ENCODE results near the gene ZNF331.

Gene ZNF331

GRCh38 chr19:53520547-53521372 is 17.2 kb upstream of the ZNF331 start:
- DNase-seq (ENCODE audit: low read depth), result peak; percentile 82

- no peak for DNase-seq (ENCODE audit: low read depth)
These were observed 16.4 kb upstream of the ZNF331 start for GRCh38 chr19:53521373-53522202.

GRCh38 chr19:53525922-53526321 is 12.0 kb upstream of the ZNF331 start:
- no peak for DNase-seq (ENCODE audit: low read depth)

GRCh38 chr19:53530622-53531021 is 7.3 kb upstream of the ZNF331 start:
- DNase-seq (ENCODE audit: low read depth), result no peak

GRCh38 chr19:53531457-53531856 is 6.5 kb upstream of the ZNF331 start:
- DNase-seq (ENCODE audit: low read depth), result no peak

GRCh38 chr19:53532362-53532761 is 5.6 kb upstream of the ZNF331 start:
- DNase-seq (ENCODE audit: low read depth), result no peak

- DNase-seq (ENCODE audit: low read depth), result no peak
These were observed 1.8 kb upstream of the ZNF331 start for GRCh38 chr19:53536225-53536548.

- peak; percentile 17 for DNase-seq (ENCODE audit: low read depth)
These were observed 824 bp upstream of the ZNF331 start for GRCh38 chr19:53537121-53537520.

- no peak for DNase-seq (ENCODE audit: low read depth)
These were observed 599 bp downstream of the ZNF331 start for GRCh38 chr19:53538378-53539109.

- DNase-seq (ENCODE audit: low read depth), result no peak
These were observed 2.1 kb downstream of the ZNF331 start for GRCh38 chr19:53540091-53540490.

- DNase-seq (ENCODE audit: low read depth), result no peak
These were observed 4.0 kb downstream of the ZNF331 start for GRCh38 chr19:53541971-53542370.

- no peak for DNase-seq (ENCODE audit: low read depth)
These were observed 7.5 kb downstream of the ZNF331 start for GRCh38 chr19:53545271-53546065.

GRCh38 chr19:53546758-53547513 is 9.0 kb downstream of the ZNF331 start:
- DNase-seq (ENCODE audit: low read depth), result no peak

- DNase-seq (ENCODE audit: low read depth), result no peak
These were observed 11.4 kb downstream of the ZNF331 start for GRCh38 chr19:53549340-53549739.

GRCh38 chr19:53552001-53552721 is 14.2 kb downstream of the ZNF331 start:
- DNase-seq (ENCODE audit: low read depth), result no peak

- DNase-seq (ENCODE audit: low read depth), result no peak
These were observed 15.2 kb downstream of the ZNF331 start for GRCh38 chr19:53553156-53553555.

- peak; percentile 93 for DNase-seq (ENCODE audit: low read depth)
These were observed 16.2 kb downstream of the ZNF331 start for GRCh38 chr19:53553865-53554791.

- no peak for DNase-seq (ENCODE audit: low read depth)
These were observed 16.9 kb downstream of the ZNF331 start for GRCh38 chr19:53554804-53555203.

GRCh38 chr19:53555352-53555751 is 17.4 kb downstream of the ZNF331 start:
- DNase-seq (ENCODE audit: low read depth), result no peak
